Right atrium auricular region (tissue), 2 donors: ENCODE results near the gene NTMT1. TPM values are rescaled to one million over a fixed set of nuclear protein-coding genes. Genes with fewer than 3 reads are reported as not detected.
A peak's percentile ranks its signal among the peaks of the same experiment; 100 is the strongest.

ENCODE experiments used
- DNase-seq: peaks from one replicate; pipeline ENCODE4 v3.0.0-alpha.2; 2019; ENCODE audit warnings: low spot score
- H3K27ac ChIP-seq, 2 donors: fragments of 200-600 bp; sonication (generic); 1 replicate in 1 of 2; 2 replicates in 1 of 2; pipeline ENCODE4 v1.5.1; 2016 to 2019
- H3K27me3 ChIP-seq, 2 donors: fragments of 200-600 bp; sonication (generic); one replicate each; pipeline versions ENCODE4 v1.5.1 to v1.6.0; 2017 to 2019
- H3K36me3 ChIP-seq: fragments of 200-600 bp; sonication (generic); one replicate; pipeline ENCODE4 v1.5.1; 2016
- H3K4me1 ChIP-seq, 2 donors: fragments of 200-600 bp; sonication (generic); one replicate each; pipeline versions ENCODE4 v1.5.1 to v1.6.0; 2017 to 2019
- H3K4me3 ChIP-seq, 2 donors: fragments of 200-600 bp; sonication (generic); 1 replicate in 1 of 2; 2 replicates in 1 of 2; pipeline ENCODE4 v1.5.1; 2017 to 2019; ENCODE audit warnings: mild to moderate bottlenecking in 1 of 2, moderate library complexity in 1 of 2
- H3K9me3 ChIP-seq, 2 donors: fragments of 200-600 bp; sonication (generic); one replicate each; pipeline ENCODE4 v1.5.1; 2019
- CTCF ChIP-seq, 2 donors: fragments of 200-600 bp; sonication (generic); IDR thresholded peaks; one replicate each; pipeline ENCODE4 v1.5.1; 2019; ENCODE audit warnings: antibody characterized with exemption in 2 of 2
- total RNA-seq, 2 donors: library from RNA; depleted of rRNA; stranded (reverse); fragments of >200 nt; gene quantifications; one replicate each; pipeline ENCODE4 v1.1.0, GENCODE V29; 2016

Gene NTMT1
- total RNA-seq, 2 donors from 2014 or later, result 33.7 to 36.0 TPM

GRCh38 chr9:129624168-129624759 lies 1.7 kb upstream of the NTMT1 start:
- TF ChIP-seq CTCF (IDR thresholded peaks at IDR 0.05), result peak; percentile 44 to 77
- no peak overlapping the region for H3K4me3 ChIP-seq
- no peak for DNase-seq
- peaks cover 0 to 37% of the 10 kb centered on the region in 2 donors for H3K4me1 ChIP-seq
- no peaks in the 10 kb centered on the region for H3K27me3 ChIP-seq
- no peaks in the 10 kb centered on the region for H3K9me3 ChIP-seq
- H3K27ac ChIP-seq, result no peak overlapping the region
- H3K36me3 ChIP-seq, result no peaks in the 10 kb centered on the region

DNA sequence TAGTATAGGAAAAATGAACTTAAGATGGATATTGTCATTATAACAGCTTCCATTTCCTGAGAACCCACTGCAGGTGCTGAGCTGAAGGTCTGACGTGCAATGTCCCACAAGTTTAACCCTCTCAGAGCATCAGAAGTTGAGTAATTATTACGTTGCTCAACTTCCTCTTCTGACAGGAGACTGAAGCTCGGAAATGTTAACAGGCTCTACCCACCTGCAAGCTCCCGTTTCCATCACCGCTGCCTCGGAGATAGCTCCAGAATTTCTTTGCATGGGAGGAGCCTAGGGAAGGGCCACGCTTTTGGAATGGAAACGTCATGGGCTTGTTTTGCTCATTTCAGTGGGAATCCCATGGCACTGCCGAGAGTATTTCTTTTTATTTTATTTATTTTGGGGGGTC lies 1.0 kb upstream of the NTMT1 start:
- no peak overlapping the region for H3K4me3 ChIP-seq
- TF ChIP-seq CTCF (IDR thresholded peaks at IDR 0.05), result no peak
- no peak for DNase-seq
- no peak overlapping the region for H3K27ac ChIP-seq
- peaks cover 0 to 40% of the 10 kb centered on the region in 2 donors for H3K4me1 ChIP-seq
- H3K9me3 ChIP-seq, result no peaks in the 10 kb centered on the region
- no peaks in the 10 kb centered on the region for H3K27me3 ChIP-seq
- no peaks in the 10 kb centered on the region for H3K36me3 ChIP-seq

DNA sequence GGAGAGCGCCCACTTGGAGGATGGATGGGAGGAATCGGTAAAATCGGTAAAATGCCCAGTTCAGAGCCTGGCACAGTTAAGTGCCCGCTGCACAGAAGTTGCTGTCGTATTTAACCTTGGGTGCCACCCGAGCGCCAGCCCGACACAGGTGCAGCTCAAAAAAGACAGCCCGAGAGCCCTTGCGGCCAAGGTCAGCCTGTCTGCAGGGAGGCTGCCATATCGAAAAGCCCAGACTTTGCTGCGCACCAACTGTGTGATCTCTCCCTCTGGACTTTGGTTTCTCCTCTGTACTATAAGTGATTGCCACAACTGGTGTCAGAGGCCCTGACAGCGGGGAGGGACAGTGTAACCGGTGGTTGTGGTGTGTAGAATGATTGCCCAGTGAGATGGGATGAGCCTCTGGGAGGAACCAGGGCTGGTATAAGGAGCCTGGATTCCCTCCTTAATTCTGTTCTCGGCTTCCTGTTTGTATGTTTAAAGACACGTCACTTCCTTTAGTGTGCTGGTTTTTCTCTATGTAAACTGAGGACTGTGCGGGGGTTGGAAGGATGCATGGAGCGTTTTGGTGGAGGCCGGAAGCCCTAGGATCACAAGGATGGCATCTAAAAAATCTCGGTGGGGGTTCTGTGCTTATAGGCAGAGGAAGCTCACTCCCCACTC lies 792 bp downstream of the NTMT1 start:
- no peaks in the 10 kb centered on the region for H3K36me3 ChIP-seq
- peak overlapping the region; percentile 59 to 79 for H3K4me3 ChIP-seq
- no peaks in the 10 kb centered on the region for H3K9me3 ChIP-seq
- no peak for TF ChIP-seq CTCF (IDR thresholded peaks at IDR 0.05)
- no peaks in the 10 kb centered on the region for H3K27me3 ChIP-seq
- peaks cover 0 to 50% of the 10 kb centered on the region in 2 donors for H3K4me1 ChIP-seq
- DNase-seq, result no peak
- H3K27ac ChIP-seq, result peak overlapping the region; percentile 93 to 95

GRCh38 chr9:129627556-129628440 lies 1.8 kb downstream of the NTMT1 start:
- H3K36me3 ChIP-seq, result peaks cover 5% of the 10 kb centered on the region
- H3K4me3 ChIP-seq, result peak overlapping the region; percentile 59 to 79
- H3K9me3 ChIP-seq, result no peaks in the 10 kb centered on the region
- peak overlapping the region; percentile 93 to 95 for H3K27ac ChIP-seq
- H3K4me1 ChIP-seq, result peaks cover 0 to 60% of the 10 kb centered on the region in 2 donors
- no peaks in the 10 kb centered on the region for H3K27me3 ChIP-seq
- TF ChIP-seq CTCF (IDR thresholded peaks at IDR 0.05), result no peak
- no peak for DNase-seq

DNA sequence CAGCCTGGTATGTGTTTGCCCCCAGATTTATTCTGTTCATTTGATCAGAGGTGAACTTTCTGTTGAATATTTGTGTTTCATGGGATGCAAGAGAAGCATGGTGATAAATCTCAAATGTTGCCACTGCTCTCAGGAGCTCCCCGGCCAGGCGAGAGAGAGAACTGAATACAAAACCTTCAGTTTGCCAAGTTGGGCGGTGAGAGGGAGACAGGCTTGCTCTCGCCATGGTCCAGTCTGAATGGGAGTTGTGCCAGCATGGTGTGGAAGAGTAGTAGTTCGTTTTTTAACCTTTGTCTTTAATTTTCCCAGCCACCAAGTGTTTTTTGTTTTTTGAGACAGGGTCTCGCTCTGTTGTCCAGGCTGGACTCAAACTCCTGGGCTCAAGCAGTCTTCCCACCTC lies 2.7 kb downstream of the NTMT1 start:
- H3K4me1 ChIP-seq, result peaks cover 0 to 64% of the 10 kb centered on the region in 2 donors

More for the DNA sequence above, 2.7 kb downstream of the NTMT1 start:
- peaks cover 14% of the 10 kb centered on the region for H3K36me3 ChIP-seq
- no peaks in the 10 kb centered on the region for H3K27me3 ChIP-seq
- H3K4me3 ChIP-seq, result no peak overlapping the region
- no peak for DNase-seq
- no peaks in the 10 kb centered on the region for H3K9me3 ChIP-seq
- no peak for TF ChIP-seq CTCF (IDR thresholded peaks at IDR 0.05)
- no peak overlapping the region for H3K27ac ChIP-seq
